ENCODE data around the gene CNTN5.

The CNTN5 gene

GRCh38 chr11:99391245-99391644, 370.5 kb downstream of the CNTN5 start:
- no peak for TF ChIP-seq CTCF (IDR thresholded peaks at IDR 0.05)

GRCh38 chr11:99406345-99406744, 385.6 kb downstream of the CNTN5 start:
- TF ChIP-seq CTCF (IDR thresholded peaks at IDR 0.05): no peak

- TF ChIP-seq CTCF (IDR thresholded peaks at IDR 0.05): no peak
Observed at GRCh38 chr11:99410636-99411035, 389.9 kb downstream of the CNTN5 start.

GRCh38 chr11:99418927-99419720, 398.4 kb downstream of the CNTN5 start:
- TF ChIP-seq CTCF (IDR thresholded peaks at IDR 0.05): no peak

- TF ChIP-seq CTCF (IDR thresholded peaks at IDR 0.05): no peak
Observed at GRCh38 chr11:99419991-99420390, 399.2 kb downstream of the CNTN5 start.

- no peak for TF ChIP-seq CTCF (IDR thresholded peaks at IDR 0.05)
Observed at GRCh38 chr11:99422581-99423427, 402.1 kb downstream of the CNTN5 start.

GRCh38 chr11:99423428-99423983, 402.8 kb downstream of the CNTN5 start:
- no peak for TF ChIP-seq CTCF (IDR thresholded peaks at IDR 0.05)
